H1 (cell line): ENCODE measurements around the gene SLC24A3. TPM values are rescaled to one million over a fixed set of nuclear protein-coding genes. Genes with fewer than 3 reads are reported as not detected.

Experiments used
- CTCF ChIA-PET: fragments of 300-600 bp; sonication (Branson Sonifier 250); formaldehyde crosslinking; loops from one replicate; lab custom pipeline; 2021; ENCODE audit not compliant: partially characterized antibody; lab: Charles Lee
- POLR2A ChIA-PET: fragments of 300-600 bp; sonication (Branson Sonifier 250); formaldehyde crosslinking; loops from one replicate; lab custom pipeline; 2021; ENCODE audit warnings: inconsistent platforms; ENCODE audit not compliant: partially characterized antibody; lab: Charles Lee
- DNase-seq, 2 experiments: peaks; one replicate each; pipeline versions ENCODE4 v3.0.0 to v3.0.0-alpha.2; 2010 to 2022; ENCODE audit warnings: low spot score in 2 of 2, low read depth in 1 of 2, mixed read lengths in 1 of 2
- FAIRE-seq: peaks from 2 replicates; lab custom pipeline; 2011; peaks lifted over from hg19 to GRCh38; lab: Jason Lieb, UNC
- H2AFZ ChIP-seq: 2 replicates; pipeline ENCODE4 v1.8.1; 2012; ENCODE audit warnings: low read length, inconsistent platforms
- H2AK5ac ChIP-seq: 2 replicates; pipeline ENCODE4 v1.6.1; 2013; ENCODE audit warnings: low read depth, low read length
- H2BK120ac ChIP-seq: replicated peaks from 2 replicates; pipeline ENCODE3; 2013; ENCODE audit warnings: low read depth, low read length, inconsistent platforms
- H2BK12ac ChIP-seq: 2 replicates; pipeline ENCODE4 v1.6.1; 2013; ENCODE audit warnings: low read depth, low read length
- H2BK15ac ChIP-seq: 2 replicates; pipeline ENCODE4 v1.6.1; 2013; ENCODE audit warnings: low read length
- H2BK20ac ChIP-seq: 2 replicates; pipeline ENCODE4 v1.6.1; 2013; ENCODE audit warnings: low read length
- H2BK5ac ChIP-seq: 2 replicates; pipeline ENCODE4 v1.6.1; 2013; ENCODE audit warnings: low read depth, low read length
- H3K14ac ChIP-seq: 2 replicates; pipeline ENCODE4 v1.6.1; 2013; ENCODE audit warnings: inconsistent platforms; ENCODE audit not compliant: insufficient read length
- H3K18ac ChIP-seq: 2 replicates; pipeline ENCODE4 v1.6.1; 2013; ENCODE audit warnings: low read length; ENCODE audit errors: extremely low read depth
- H3K23ac ChIP-seq: 2 replicates; pipeline ENCODE4 v1.6.1; 2013; ENCODE audit warnings: inconsistent platforms; ENCODE audit not compliant: insufficient read length
- H3K23me2 ChIP-seq: 2 replicates; pipeline ENCODE4 v1.6.1; 2013; ENCODE audit warnings: low read depth, low read length
- H3K27ac ChIP-seq: 2 replicates; pipeline ENCODE4 v1.6.1; 2011; ENCODE audit warnings: low read depth, low read length, inconsistent platforms
- H3K27me3 ChIP-seq, 4 experiments: replicated peaks in 1 of 4; 1 replicate in 1 of 4; 2 replicates in 3 of 4; pipeline versions ENCODE4 v1.6.1 to v1.8.1; 2011 to 2013; ENCODE audit warnings: low read length in 3 of 4, mild to moderate bottlenecking in 3 of 4, inconsistent platforms in 2 of 4, mixed read lengths in 2 of 4, moderate library complexity in 1 of 4; ENCODE audit not compliant: control insufficient read depth in 3 of 4, insufficient read depth in 3 of 4; ENCODE audit errors: extremely low read depth in 1 of 4
- H3K36me3 ChIP-seq, 4 experiments: 2 replicates each; pipeline versions ENCODE4 v1.6.1 to v1.8.1; 2011 to 2013; ENCODE audit warnings: mild to moderate bottlenecking in 4 of 4, low read length in 3 of 4, moderate library complexity in 2 of 4, control low read depth in 1 of 4, inconsistent platforms in 1 of 4; ENCODE audit not compliant: insufficient read depth in 4 of 4, control insufficient read depth in 2 of 4
- H3K4ac ChIP-seq: replicated peaks from 2 replicates; pipeline ENCODE3; 2013; ENCODE audit warnings: low read length, low read depth, mixed read lengths, inconsistent platforms; ENCODE audit not compliant: insufficient read length
- H3K4me1 ChIP-seq, 4 experiments: replicated peaks in 1 of 4; 1 replicate in 1 of 4; 2 replicates in 3 of 4; pipeline versions ENCODE4 v1.6.1 to v1.8.1; 2011 to 2013; ENCODE audit warnings: low read length in 3 of 4, inconsistent platforms in 2 of 4, mixed read lengths in 1 of 4; ENCODE audit not compliant: insufficient read depth in 4 of 4, control insufficient read depth in 3 of 4
- H3K4me2 ChIP-seq, 2 experiments: 2 replicates each; pipeline versions ENCODE4 v1.6.1 to v1.8.1; 2011 to 2013; ENCODE audit warnings: low read depth in 2 of 2, low read length in 2 of 2, control low read depth in 1 of 2, inconsistent platforms in 1 of 2, mild to moderate bottlenecking in 1 of 2; ENCODE audit not compliant: insufficient read depth in 1 of 2
- H3K4me3 ChIP-seq, 4 experiments: fragments of 200-600, 300-600 bp in 1 of 4; sonication (generic), shearing (Covaris generic), sonication (Bioruptor Twin) in 1 of 4; 2 replicates each; pipeline versions ENCODE4 v1.5.1 to v1.8.1; 2011 to 2016; ENCODE audit warnings: low read length in 4 of 4, low read depth in 3 of 4, control low read depth in 2 of 4, inconsistent platforms in 2 of 4, mild to moderate bottlenecking in 2 of 4, mixed read lengths in 1 of 4, moderate library complexity in 1 of 4; ENCODE audit not compliant: insufficient read depth in 2 of 4; ENCODE audit errors: extremely low read depth in 1 of 4
- H3K56ac ChIP-seq: replicated peaks from 2 replicates; pipeline ENCODE3; 2013; ENCODE audit warnings: low read depth, mild to moderate bottlenecking, mixed read lengths, low read length, inconsistent platforms; ENCODE audit not compliant: insufficient read length
- H3K79me1 ChIP-seq: 2 replicates; pipeline ENCODE4 v1.6.1; 2013; ENCODE audit warnings: low read depth, low read length, control low read depth
- H3K79me2 ChIP-seq, 2 experiments: 2 replicates each; pipeline versions ENCODE4 v1.6.1 to v1.8.1; 2012 to 2013; ENCODE audit warnings: low read length in 2 of 2, mild to moderate bottlenecking in 2 of 2, inconsistent platforms in 1 of 2; ENCODE audit not compliant: insufficient read depth in 2 of 2, control insufficient read depth in 1 of 2
- H3K9ac ChIP-seq, 4 experiments: replicated peaks in 1 of 4; 1 replicate in 1 of 4; 2 replicates in 3 of 4; pipeline versions ENCODE4 v1.6.1 to v1.8.1; 2011 to 2013; ENCODE audit warnings: low read depth in 3 of 4, low read length in 3 of 4, control low read depth in 2 of 4, mild to moderate bottlenecking in 2 of 4, moderate library complexity in 2 of 4, inconsistent platforms in 1 of 4; ENCODE audit errors: extremely low read depth in 1 of 4
- H3K9me3 ChIP-seq, 2 experiments: 2 replicates each; pipeline versions ENCODE4 v1.6.1 to v1.8.1; 2012 to 2013; ENCODE audit warnings: mild to moderate bottlenecking in 2 of 2, moderate library complexity in 2 of 2, control low read depth in 1 of 2, inconsistent platforms in 1 of 2, low read depth in 1 of 2, low read length in 1 of 2, mixed read lengths in 1 of 2; ENCODE audit not compliant: insufficient read depth in 2 of 2
- H4K20me1 ChIP-seq, 2 experiments: replicated peaks in 1 of 2; 2 replicates each; pipeline versions ENCODE3 to v1.8.1; 2011 to 2013; ENCODE audit warnings: inconsistent platforms in 2 of 2, low read length in 2 of 2, mild to moderate bottlenecking in 1 of 2; ENCODE audit not compliant: insufficient read depth in 2 of 2, control insufficient read depth in 1 of 2
- H4K5ac ChIP-seq: 2 replicates; pipeline ENCODE4 v1.6.1; 2013; ENCODE audit warnings: low read length, low read depth, mixed read lengths, inconsistent platforms; ENCODE audit not compliant: insufficient read length
- H4K8ac ChIP-seq: 2 replicates; pipeline ENCODE4 v1.8.0; 2013; ENCODE audit warnings: mild to moderate bottlenecking, moderate library complexity, low read length, inconsistent platforms; ENCODE audit not compliant: insufficient read depth; ENCODE audit errors: extremely low read depth
- H4K91ac ChIP-seq: replicated peaks from 2 replicates; pipeline ENCODE3; 2013; ENCODE audit warnings: low read length, mixed read lengths, inconsistent platforms; ENCODE audit not compliant: insufficient read length
- POU5F1 ChIP-seq: IDR thresholded peaks from 2 replicates; pipeline ENCODE4 v1.6.1; 2011; ENCODE audit warnings: low read depth, mild to moderate bottlenecking, low read length, moderate library complexity
- SP4 ChIP-seq: IDR thresholded peaks from 2 replicates; pipeline ENCODE4 v1.6.1; 2012; ENCODE audit warnings: low read length, inconsistent platforms
- YY1 ChIP-seq: IDR thresholded peaks from 2 replicates; pipeline ENCODE4 v1.6.1; 2011; ENCODE audit warnings: low read depth, mild to moderate bottlenecking, low read length
- WGBS, 2 experiments: shearing (Covaris generic) in 1 of 2; methylation state at CpG; one replicate each; pipeline versions ENCODE4 v1.1.6 to v1.1.7; 2013 to 2015; ENCODE audit warnings: low lambda C conversion rate in 2 of 2, mixed read lengths in 2 of 2, inconsistent platforms in 1 of 2, low coverage in 1 of 2, missing lambda C conversion rate in 1 of 2; ENCODE audit not compliant: insufficient replicate concordance in 2 of 2, insufficient coverage in 1 of 2, insufficient read length in 1 of 2; ENCODE audit errors: extremely low coverage in 1 of 2, missing lambda C conversion rate in 1 of 2; 5-methylcytosine and 5-hydroxymethylcytosine counted together
- polyA plus RNA-seq, 7 experiments: library from polyadenylated mRNA; depleted of rRNA in 3 of 7; stranded (reverse) in 5 of 7; unstranded in 2 of 7; fragments of >200 nt in 5 of 7; fragments of 200-250 nt in 2 of 7; gene quantifications; 1 replicate in 5 of 7; 2 replicates in 1 of 7; 4 replicates in 1 of 7; pipeline versions ENCODE4 v1.2.1 to v1.2.3, GENCODE V29; 2011 to 2013; ENCODE audit warnings: missing spikeins in 2 of 7, mixed read lengths in 2 of 7
- total RNA-seq: library from RNA; stranded (reverse); fragmentation: NEBNext Ultra II Directional; extraction: Animal tissue kit (Norgen Biotek cat#: 25700); gene quantifications from 2 replicates; pipeline ENCODE4 v1.2.1, GENCODE V29; 2021

SLC24A3 gene
- total and polyA plus RNA-seq, 2 of the 8 experiments (the other 6 are each of a cell fraction or from before 2014, with no cell fraction given): 4.5 to 6.3 TPM

DNA sequence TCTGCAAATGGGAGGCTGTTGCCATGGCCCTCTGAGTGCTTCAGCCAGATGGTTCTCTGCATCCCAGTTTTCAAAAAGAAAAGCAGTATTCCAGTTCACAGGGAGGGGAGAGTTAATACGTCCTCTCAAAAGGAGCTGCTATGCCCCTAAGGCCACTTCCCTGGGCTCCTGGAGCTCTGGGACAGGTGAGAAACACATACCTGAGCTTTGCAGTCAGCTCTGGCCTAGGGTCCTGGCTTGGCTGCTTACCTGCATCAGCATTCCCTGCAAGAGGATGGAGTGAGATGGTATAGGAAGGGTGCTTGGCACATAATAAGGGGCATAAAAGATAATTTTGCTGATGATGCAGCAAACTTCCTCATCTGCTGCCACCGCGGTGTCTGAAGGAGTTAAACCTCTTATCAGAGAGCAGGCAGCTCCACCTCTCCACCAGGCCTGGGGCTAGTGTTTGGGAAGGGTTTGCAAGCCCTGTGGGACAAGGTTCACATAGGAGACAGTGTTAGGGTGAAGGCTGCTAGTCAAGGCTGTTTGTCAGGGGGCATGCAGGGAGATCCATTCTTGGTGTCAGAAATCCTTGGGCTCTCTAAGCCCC lies 62.7 kb downstream of the SLC24A3 start:
- Histone ChIP-seq H4K5ac (no peak overlapping the region), H3K4me3 (no peak overlapping the region), H4K20me1 (no peaks in the 10 kb centered on the region), H2BK120ac (no peak overlapping the region), H4K8ac (no peak overlapping the region), H2AK5ac (no peak overlapping the region), H2BK12ac (no peak overlapping the region), H2BK15ac (no peak overlapping the region), H3K14ac (no peak overlapping the region), H3K9ac (no peak overlapping the region), H3K23me2 (no peaks in the 10 kb centered on the region), H3K79me2 (no peaks in the 10 kb centered on the region), H3K36me3 (no peaks in the 10 kb centered on the region), H2BK20ac (no peak overlapping the region), H3K27me3 (no peaks in the 10 kb centered on the region), H3K79me1 (no peaks in the 10 kb centered on the region), H2AFZ (no peak overlapping the region), H3K4ac (no peak overlapping the region), H3K27ac (no peak overlapping the region), H3K56ac (no peak overlapping the region), H2BK5ac (no peak overlapping the region), H4K91ac (no peak overlapping the region), H3K4me1 (no peaks in the 10 kb centered on the region), H3K9me3 (no peaks in the 10 kb centered on the region), H3K18ac (no peak overlapping the region), H3K23ac (no peak overlapping the region), H3K4me2 (no peak overlapping the region)
- ChIA-PET POLR2A (no interaction called here), CTCF (interaction anchor here (0.6 to 1.2 kb wide), 2 partner anchors 69 to 1894 kb away, joined by 3 to 4 read pairs; no protein-coding TSS in a partner anchor)
- no peak for TF ChIP-seq YY1
- no peak for TF ChIP-seq POU5F1
- TF ChIP-seq SP4: no peak
- FAIRE-seq (no peak), DNase-seq (no peak)
- 97% methylated on average over 3 of the region's 3 CpGs; no CpG with 5 or more reads in 1 of the 2 experiments for WGBS, 2 experiments
